Fibroblast of skin of scalp (primary cell): Measurements from ENCODE around the gene JMJD1C.
A peak's percentile ranks its signal among the peaks of the same experiment; 100 is the strongest.
"Not testable (repeated sequence)": the region's sequence is repeated elsewhere in the genome, so short reads cannot be mapped to it uniquely, and the experiment has no call there.

Experiments
- DNase-seq: peaks from one replicate; pipeline ENCODE4 v3.0.0-alpha.2; 2013

Gene JMJD1C

GRCh38 chr10:63283901-63284300 is 181.9 kb downstream of the JMJD1C start:
- not testable (repeated sequence) for DNase-seq

- no peak for DNase-seq
Measured at GRCh38 chr10:63283093-63283492, 182.7 kb downstream of the JMJD1C start.

- no peak for DNase-seq
Measured at GRCh38 chr10:63281967-63282366, 183.8 kb downstream of the JMJD1C start.

DNA sequence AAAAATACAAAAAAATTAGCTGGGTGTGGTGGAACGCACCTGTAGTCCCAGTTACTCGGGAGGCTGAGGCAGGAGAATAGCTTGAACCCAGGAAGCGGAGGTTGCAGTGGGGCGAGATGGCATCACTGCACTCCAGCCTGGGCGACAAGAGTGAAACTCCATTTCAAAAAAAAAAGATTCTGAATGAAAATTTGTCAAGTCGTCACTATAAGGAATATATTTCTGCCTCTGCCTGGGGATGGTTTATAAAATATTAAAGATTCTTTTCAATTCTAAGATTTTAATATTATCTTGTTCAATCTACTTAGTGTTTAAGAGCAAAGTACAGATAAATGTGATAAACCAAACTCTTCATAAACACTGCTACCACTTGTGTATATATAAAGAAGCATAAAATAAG is 185.4 kb downstream of the JMJD1C start:
- DNase-seq = no peak

DNA sequence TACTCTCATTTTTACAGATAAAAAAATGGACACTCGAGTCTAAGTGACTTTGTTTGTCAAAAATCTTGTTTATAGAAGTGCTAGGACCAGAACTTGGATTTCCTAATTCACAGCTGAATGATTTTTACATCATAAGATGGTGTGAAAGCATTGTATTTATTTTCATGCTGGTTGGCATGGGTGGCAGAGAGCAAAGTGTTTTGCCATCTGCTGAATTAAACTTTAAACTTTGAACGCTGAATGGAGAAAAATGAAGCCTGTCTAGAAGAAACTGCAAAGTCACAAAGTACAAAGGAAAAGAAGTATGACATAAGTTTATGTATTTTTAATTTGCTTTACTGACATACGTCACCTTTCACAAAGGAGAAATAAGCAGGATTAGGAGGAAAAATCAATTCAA is 190.7 kb downstream of the JMJD1C start:
- DNase-seq = no peak

DNA sequence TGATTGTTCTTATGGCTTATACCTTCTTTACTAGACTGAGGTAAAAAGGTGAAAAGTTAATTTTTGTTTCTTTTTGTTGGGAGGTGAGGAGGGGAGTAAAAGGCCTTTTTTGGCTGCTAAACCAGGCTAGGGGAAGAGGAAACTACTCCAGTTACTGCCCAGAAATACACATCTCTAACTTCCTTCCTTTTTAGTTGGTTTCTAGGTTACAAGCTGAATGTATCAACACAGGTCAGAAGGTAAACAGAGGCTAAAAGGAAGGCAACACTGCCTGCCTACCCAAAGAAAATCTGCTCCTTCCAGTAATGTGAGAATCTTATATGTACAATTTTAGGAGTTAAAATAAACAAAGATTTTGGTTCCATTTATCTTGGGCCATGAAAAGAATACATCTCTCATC is 192.2 kb downstream of the JMJD1C start:
- DNase-seq = no peak

DNA sequence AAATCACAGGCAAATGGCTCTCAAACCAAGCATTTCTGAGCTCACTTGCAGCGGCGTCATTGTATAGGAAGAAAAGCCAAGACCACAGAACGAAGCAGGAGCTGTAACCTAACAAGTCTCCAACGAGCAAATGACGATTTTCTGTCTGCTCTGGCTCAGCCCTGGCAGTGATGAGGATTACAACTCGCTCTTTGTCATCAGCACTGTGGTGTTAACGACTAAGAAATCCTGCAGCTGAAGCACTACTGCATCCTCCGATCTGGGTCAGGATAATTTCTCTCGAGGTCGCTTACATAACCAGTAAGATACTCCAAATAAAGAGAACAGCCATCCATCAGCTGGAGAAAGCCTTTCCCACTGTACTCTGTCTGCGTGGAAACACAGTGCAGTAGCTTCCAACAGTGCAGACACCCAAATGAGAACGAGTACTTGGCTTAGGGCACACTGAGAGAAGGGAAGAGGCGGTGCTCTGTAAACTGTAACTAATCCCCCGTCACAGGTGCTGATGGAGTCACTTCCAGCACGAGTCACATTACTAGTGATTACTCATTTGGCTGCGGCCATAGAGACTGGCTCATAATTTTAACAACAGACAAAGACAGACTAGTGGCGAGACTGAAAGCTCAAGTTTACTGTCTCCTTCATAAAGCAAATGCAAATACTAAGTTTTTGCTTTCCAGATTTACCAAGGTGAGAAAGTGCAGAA is 196.8 kb downstream of the JMJD1C start:
- DNase-seq = peak; percentile 95

GRCh38 chr10:63268149-63268797 is 197.5 kb downstream of the JMJD1C start:
- DNase-seq = peak; percentile 28

DNA sequence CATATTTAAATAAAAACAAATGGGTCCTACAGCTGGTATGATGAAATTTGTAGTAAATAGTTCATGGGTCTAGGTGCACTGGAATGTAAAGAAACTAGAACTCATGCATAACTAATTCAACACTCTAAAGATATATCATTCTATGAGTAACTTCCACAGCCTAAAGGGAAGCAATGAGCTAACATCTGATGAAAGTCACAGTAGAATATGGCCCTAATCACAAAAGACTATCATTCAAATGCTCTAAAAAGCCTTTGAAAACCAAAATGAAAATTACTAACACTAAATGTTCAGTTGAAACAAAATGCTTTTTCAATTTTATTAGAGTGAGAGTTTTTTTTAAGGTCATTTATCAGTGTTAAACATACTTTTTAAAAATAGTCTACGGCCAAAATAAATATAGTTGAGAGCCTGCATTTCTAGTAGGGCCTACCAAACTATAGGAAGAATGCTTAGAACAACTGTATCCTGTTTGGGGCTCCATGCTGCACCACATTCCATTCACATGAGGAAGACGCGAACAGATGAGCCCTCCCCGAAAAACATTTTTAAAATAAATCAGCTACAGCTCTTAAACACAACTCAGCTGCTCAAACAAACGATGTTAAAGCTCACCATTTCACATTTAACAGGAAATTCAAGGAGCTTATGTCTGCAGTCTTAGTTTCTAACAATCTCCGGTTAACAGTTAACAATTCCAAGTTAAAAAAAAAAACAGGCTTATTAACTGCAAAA is 198.2 kb downstream of the JMJD1C start:
- peak; percentile 95 for DNase-seq

- DNase-seq = no peak
Measured at GRCh38 chr10:63266391-63267316, 199.1 kb downstream of the JMJD1C start.

GRCh38 chr10:63265683-63266235 is 200.0 kb downstream of the JMJD1C start:
- no peak for DNase-seq

DNA sequence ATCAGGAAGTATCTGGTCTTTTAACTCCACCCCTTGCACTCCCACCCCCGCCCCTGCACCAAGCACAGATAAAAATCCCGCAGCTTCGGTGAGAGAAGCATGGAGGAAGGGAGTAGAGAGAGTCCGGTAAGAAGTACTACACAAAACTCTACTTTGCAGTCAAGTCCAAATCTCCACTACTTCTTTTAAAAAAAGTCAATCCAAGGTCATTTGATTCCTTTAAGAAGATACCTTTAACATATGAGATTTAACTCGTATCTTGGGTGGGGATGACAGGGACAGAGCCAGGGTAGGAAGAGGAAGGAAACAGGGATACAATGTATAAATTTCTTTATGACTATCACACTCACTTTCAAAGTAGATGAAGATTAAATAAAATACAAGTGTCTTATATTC is 200.6 kb downstream of the JMJD1C start:
- DNase-seq = peak; percentile 68

DNA sequence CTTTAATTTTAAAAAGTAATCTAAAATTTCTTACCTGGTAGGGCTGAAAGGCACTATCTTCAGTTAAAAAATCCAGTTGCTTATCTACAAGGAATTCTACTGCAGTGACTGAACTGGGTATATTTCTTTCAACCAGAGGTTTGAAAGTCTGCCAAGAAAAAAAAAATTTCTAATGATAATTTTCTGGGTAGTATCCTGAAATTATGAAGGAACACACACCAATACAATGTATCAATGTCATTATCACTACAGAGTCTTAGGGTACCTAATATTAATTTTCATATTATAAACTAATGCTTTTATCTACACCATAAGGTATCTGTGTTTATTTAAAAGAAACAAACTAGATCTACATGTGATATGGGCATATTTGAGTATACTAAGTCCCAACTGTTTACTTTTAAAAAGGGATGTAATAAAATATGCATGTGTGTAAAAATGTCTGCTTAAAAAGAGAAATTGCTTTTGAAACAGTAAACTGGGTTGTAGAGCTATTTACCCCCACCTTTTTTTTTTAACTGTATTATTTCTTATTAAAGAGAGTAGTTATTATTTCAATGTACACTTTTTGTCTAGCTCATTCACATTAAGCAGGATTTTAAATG is 201.1 kb downstream of the JMJD1C start:
- DNase-seq = no peak

DNA sequence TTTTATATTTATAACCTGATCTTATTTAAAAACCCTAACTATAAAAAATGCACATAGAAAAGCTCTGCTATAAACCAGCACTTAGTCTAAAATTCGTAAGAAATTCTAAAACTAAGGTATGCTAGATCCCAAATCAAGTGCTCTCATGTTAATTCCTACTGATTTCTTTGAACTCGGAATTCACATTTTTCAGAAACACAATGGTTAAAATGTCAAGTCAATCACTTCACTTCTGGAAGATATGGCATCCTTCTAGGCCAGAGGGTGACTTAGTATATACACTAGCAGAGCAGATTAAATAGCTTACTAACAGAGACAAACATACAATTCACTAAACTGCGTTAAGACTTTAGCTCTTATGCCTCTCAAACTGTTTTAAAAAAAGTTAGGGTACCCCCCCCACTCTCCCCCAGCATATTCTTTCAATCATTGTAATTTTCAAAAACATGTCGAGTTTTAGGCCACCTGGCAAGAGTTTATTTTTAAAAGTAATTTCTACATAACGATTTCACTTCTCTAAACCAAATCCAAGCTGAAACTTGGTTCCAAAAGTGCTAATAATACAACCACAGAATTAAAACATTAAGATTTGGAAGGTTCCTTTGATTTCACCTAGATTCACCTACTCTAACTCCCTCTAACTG is 203.2 kb downstream of the JMJD1C start:
- DNase-seq = no peak

DNA sequence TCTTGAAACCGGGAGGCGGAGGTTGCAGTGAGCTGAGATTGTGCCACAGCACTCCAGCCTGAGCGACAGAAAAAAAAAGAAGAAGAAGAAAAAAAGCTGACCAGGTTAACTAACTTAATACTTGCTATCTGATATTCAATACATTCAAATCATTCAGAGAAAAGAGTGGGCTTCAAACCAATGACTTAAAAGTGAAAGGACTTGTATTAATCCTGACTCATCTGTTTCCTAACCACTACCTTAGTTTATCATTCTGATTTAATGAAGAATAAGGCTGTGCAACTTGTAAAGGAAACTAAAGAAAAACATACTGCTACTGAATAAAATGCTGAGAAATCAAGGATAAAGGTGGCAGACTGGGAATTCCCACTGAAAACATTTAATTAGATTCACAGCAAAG is 204.3 kb downstream of the JMJD1C start:
- DNase-seq = no peak

GRCh38 chr10:63260860-63261251 is 204.9 kb downstream of the JMJD1C start:
- no peak for DNase-seq

DNA sequence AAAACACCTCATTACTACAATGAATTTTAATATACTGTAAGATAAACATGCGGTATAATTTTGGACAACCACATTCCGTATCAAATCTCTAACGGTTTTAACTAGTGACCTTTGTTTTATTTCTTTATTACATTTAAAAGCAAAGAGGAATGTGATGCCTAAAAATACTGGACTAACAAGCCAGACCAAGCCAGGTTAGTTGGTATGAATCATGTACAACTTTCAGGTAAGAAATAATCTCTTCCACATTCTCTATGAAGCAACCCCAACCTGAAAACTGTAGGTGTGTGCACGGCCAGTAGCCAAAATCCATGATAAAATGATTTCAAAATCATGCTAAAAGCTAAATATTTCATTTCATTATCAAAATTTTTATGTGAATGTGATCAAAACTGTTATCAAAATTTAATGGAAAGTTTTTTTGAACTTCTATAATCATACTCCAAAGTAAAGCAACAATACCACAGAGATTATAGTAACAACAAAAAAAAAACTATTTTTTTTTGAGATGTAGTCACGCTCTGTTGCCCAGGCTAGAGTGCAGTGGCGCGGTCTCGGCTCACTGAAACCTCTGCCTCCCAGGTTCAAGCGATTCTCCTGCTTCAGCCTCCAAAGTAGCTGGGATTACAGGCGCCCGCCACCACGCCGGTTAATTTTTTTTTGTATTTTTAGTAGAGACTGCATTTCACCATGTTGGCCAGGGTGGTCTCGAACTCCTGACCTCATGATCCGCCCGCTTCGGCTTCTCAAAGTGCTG is 205.5 kb downstream of the JMJD1C start:
- no peak for DNase-seq

- no peak for DNase-seq
Measured at GRCh38 chr10:63258920-63259678, 206.7 kb downstream of the JMJD1C start.

- DNase-seq = no peak
Measured at GRCh38 chr10:63257778-63258177, 208.0 kb downstream of the JMJD1C start.
